WTC11 (cell line): ENCODE results near the gene TM2D1. TPM values are rescaled to one million over a fixed set of nuclear protein-coding genes. Genes with fewer than 3 reads are reported as not detected.

Source experiments
- ATAC-seq: fragments of 200-7000 bp; cut with Tn5 transposase; 2 replicates; pipeline ENCODE4 v1.10.0; 2021; ENCODE audit warnings: mild to moderate bottlenecking, moderate library complexity
- CTCF ChIA-PET: fragments of 300-600 bp; sonication (Branson Sonifier 250); formaldehyde crosslinking; loops from one replicate; lab custom pipeline; 2021; ENCODE audit warnings: antibody characterized with exemption; lab: Charles Lee
- POLR2A ChIA-PET: fragments of 350-600 bp; sonication (Branson Sonifier 250); formaldehyde crosslinking; loops from one replicate; lab custom pipeline; 2021; ENCODE audit warnings: antibody characterized with exemption; lab: Charles Lee
- DNase-seq: peaks from one replicate; pipeline ENCODE4 v3.0.0; 2021; ENCODE audit warnings: low spot score
- H3K27ac Mint-ChIP-seq: 2 replicates; pipeline ENCODE4 v1.8.0; 2021; ENCODE audit warnings: mixed read lengths
- H3K27me3 Mint-ChIP-seq: 2 replicates; pipeline ENCODE4 v1.8.0; 2021; ENCODE audit warnings: low read depth, mild to moderate bottlenecking, moderate library complexity, mixed read lengths
- H3K36me3 Mint-ChIP-seq: 2 replicates; pipeline ENCODE4 v1.8.0; 2021; ENCODE audit warnings: mixed read lengths
- H3K4me1 Mint-ChIP-seq: 2 replicates; pipeline ENCODE4 v1.8.0; 2022; ENCODE audit warnings: mixed read lengths
- H3K4me3 Mint-ChIP-seq: 2 replicates; pipeline ENCODE4 v1.8.0; 2021; ENCODE audit warnings: mild to moderate bottlenecking, moderate library complexity, mixed read lengths
- H3K9me3 Mint-ChIP-seq: 2 replicates; pipeline ENCODE4 v1.8.0; 2021; ENCODE audit warnings: mixed read lengths
- ATF1 ChIP-seq: sonication (generic); formaldehyde crosslinking; IDR thresholded peaks from 2 replicates; pipeline ENCODE4 v1.8.1; 2023; ENCODE audit warnings: mild to moderate bottlenecking, moderate library complexity, missing genetic modification reagents
- E2F5 ChIP-seq: sonication (generic); formaldehyde crosslinking; IDR thresholded peaks from 2 replicates; pipeline ENCODE4 v1.8.1; 2022; ENCODE audit warnings: mild to moderate bottlenecking, moderate library complexity, missing genetic modification reagents
- ESRRA ChIP-seq: sonication (generic); formaldehyde crosslinking; IDR thresholded peaks from 2 replicates; pipeline ENCODE4 v1.8.1; 2022; ENCODE audit warnings: mild to moderate bottlenecking, missing genetic modification reagents, borderline replicate concordance
- FOXJ3 ChIP-seq: sonication (generic); formaldehyde crosslinking; IDR thresholded peaks from 2 replicates; pipeline ENCODE4 v1.9.0; 2021; ENCODE audit warnings: missing genetic modification reagents, mild to moderate bottlenecking, borderline replicate concordance
- FOXK1 ChIP-seq: sonication (generic); formaldehyde crosslinking; IDR thresholded peaks from 2 replicates; pipeline ENCODE4 v1.8.0; 2022; ENCODE audit warnings: mild to moderate bottlenecking, moderate library complexity, missing genetic modification reagents
- GABPB1 ChIP-seq: sonication (generic); formaldehyde crosslinking; IDR thresholded peaks from 2 replicates; pipeline ENCODE4 v1.8.1; 2023; ENCODE audit warnings: mild to moderate bottlenecking, missing genetic modification reagents
- IRF2 ChIP-seq: sonication (generic); formaldehyde crosslinking; IDR thresholded peaks from 2 replicates; pipeline ENCODE4 v1.8.0; 2022; ENCODE audit warnings: low read depth, missing genetic modification reagents, borderline replicate concordance
- JAZF1 ChIP-seq: fragments of 250-450 bp; sonication (Bioruptor Pico); IDR thresholded peaks from 2 replicates; pipeline ENCODE4 v1.9.0; 2021; ENCODE audit warnings: moderate library complexity, mild to moderate bottlenecking, inconsistent platforms
- KAT7 ChIP-seq: sonication (generic); formaldehyde crosslinking; IDR thresholded peaks from 2 replicates; pipeline ENCODE4 v1.8.1; 2023; ENCODE audit warnings: missing genetic modification reagents, mild to moderate bottlenecking, borderline replicate concordance
- NFATC4 ChIP-seq: fragments of 250-450 bp; sonication (Bioruptor Pico); IDR thresholded peaks from 2 replicates; pipeline ENCODE4 v1.9.0; 2021; ENCODE audit warnings: mild to moderate bottlenecking
- NR3C1 ChIP-seq: sonication (generic); formaldehyde crosslinking; conservative IDR thresholded peaks from 2 replicates; pipeline ENCODE4 v1.8.1; 2023; ENCODE audit warnings: low read depth, mild to moderate bottlenecking, missing genetic modification reagents
- ZBTB21 ChIP-seq: sonication (generic); formaldehyde crosslinking; IDR thresholded peaks from 2 replicates; pipeline ENCODE4 v1.8.1; 2023; ENCODE audit warnings: mild to moderate bottlenecking, missing genetic modification reagents, borderline replicate concordance
- ZMAT4 ChIP-seq: fragments of 250-450 bp; sonication (Bioruptor Pico); IDR thresholded peaks from 2 replicates; pipeline ENCODE4 v1.9.0; 2021; ENCODE audit warnings: mild to moderate bottlenecking
- ZNF121 ChIP-seq: sonication (generic); formaldehyde crosslinking; IDR thresholded peaks from 2 replicates; pipeline ENCODE4 v1.8.0; 2023; ENCODE audit warnings: missing genetic modification reagents
- ZNF317 ChIP-seq: sonication (generic); formaldehyde crosslinking; IDR thresholded peaks from 2 replicates; pipeline ENCODE4 v1.8.1; 2023; ENCODE audit warnings: low read depth, mild to moderate bottlenecking, moderate library complexity, missing genetic modification reagents, borderline replicate concordance
- ZNF396 ChIP-seq: fragments of 250-450 bp; sonication (Bioruptor Pico); IDR thresholded peaks from 2 replicates; pipeline ENCODE4 v1.8.0; 2021; ENCODE audit warnings: mild to moderate bottlenecking, moderate library complexity, borderline replicate concordance
- total RNA-seq: library from RNA; stranded (reverse); gene quantifications from 3 replicates; pipeline ENCODE4 v1.2.3, GENCODE V29; 2021
- TF ChIP-seq, protein P1 (sequence below): fragments of 250-450 bp; sonication (Bioruptor Pico); IDR thresholded peaks from 2 replicates; pipeline ENCODE4 v1.8.0; 2021; ENCODE audit warnings: mild to moderate bottlenecking
- TF ChIP-seq, protein P2 (sequence below): sonication (generic); formaldehyde crosslinking; IDR thresholded peaks from 2 replicates; pipeline ENCODE4 v1.8.1; 2023; ENCODE audit warnings: mild to moderate bottlenecking, missing genetic modification reagents
- TF ChIP-seq, protein P3 (sequence below): fragments of 250-450 bp; sonication (Bioruptor Pico); IDR thresholded peaks from 2 replicates; pipeline ENCODE4 v1.9.0; 2021; ENCODE audit warnings: mild to moderate bottlenecking
- TF ChIP-seq, protein P4 (sequence below): sonication (generic); formaldehyde crosslinking; IDR thresholded peaks from 2 replicates; pipeline ENCODE4 v1.8.1; 2022; ENCODE audit warnings: low read depth, mild to moderate bottlenecking, moderate library complexity, missing genetic modification reagents, borderline replicate concordance

TM2D1 gene
- total RNA-seq, 1 experiment from 2014 or later = 21.6 TPM

GRCh38 chr1:61743716-61744580 lies 19.0 kb upstream of the TM2D1 start:
- DNase-seq (no peak), ATAC-seq (no peak)
- peaks cover 40% of the 10 kb centered on the region for H3K4me1 Mint-ChIP-seq
- no peak for TF ChIP-seq ATF1 (CRISPR knock-in tag)
- TF ChIP-seq, protein P1, sequence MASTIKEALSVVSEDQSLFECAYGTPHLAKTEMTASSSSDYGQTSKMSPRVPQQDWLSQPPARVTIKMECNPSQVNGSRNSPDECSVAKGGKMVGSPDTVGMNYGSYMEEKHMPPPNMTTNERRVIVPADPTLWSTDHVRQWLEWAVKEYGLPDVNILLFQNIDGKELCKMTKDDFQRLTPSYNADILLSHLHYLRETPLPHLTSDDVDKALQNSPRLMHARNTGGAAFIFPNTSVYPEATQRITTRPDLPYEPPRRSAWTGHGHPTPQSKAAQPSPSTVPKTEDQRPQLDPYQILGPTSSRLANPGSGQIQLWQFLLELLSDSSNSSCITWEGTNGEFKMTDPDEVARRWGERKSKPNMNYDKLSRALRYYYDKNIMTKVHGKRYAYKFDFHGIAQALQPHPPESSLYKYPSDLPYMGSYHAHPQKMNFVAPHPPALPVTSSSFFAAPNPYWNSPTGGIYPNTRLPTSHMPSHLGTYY = no peak
- no peak for TF ChIP-seq KAT7 (CRISPR knock-in tag)
- TF ChIP-seq ZNF396 = no peak
- no peak for TF ChIP-seq ESRRA (CRISPR knock-in tag)
- TF ChIP-seq ZNF121 = no peak
- TF ChIP-seq FOXK1 (CRISPR knock-in tag) = no peak
- TF ChIP-seq ZNF317 (CRISPR knock-in tag) = no peak
- TF ChIP-seq, protein P2, sequence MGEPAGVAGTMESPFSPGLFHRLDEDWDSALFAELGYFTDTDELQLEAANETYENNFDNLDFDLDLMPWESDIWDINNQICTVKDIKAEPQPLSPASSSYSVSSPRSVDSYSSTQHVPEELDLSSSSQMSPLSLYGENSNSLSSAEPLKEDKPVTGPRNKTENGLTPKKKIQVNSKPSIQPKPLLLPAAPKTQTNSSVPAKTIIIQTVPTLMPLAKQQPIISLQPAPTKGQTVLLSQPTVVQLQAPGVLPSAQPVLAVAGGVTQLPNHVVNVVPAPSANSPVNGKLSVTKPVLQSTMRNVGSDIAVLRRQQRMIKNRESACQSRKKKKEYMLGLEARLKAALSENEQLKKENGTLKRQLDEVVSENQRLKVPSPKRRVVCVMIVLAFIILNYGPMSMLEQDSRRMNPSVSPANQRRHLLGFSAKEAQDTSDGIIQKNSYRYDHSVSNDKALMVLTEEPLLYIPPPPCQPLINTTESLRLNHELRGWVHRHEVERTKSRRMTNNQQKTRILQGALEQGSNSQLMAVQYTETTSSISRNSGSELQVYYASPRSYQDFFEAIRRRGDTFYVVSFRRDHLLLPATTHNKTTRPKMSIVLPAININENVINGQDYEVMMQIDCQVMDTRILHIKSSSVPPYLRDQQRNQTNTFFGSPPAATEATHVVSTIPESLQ (CRISPR knock-in tag) = no peak
- TF ChIP-seq ZMAT4 (CRISPR knock-in tag) = no peak
- TF ChIP-seq FOXJ3 (CRISPR knock-in tag) = no peak
- no peak for TF ChIP-seq ZBTB21 (CRISPR knock-in tag)
- TF ChIP-seq GABPB1 (CRISPR knock-in tag) = no peak
- no peak for TF ChIP-seq JAZF1 (CRISPR knock-in tag)
- no peak for TF ChIP-seq NFATC4 (CRISPR knock-in tag)
- TF ChIP-seq, protein P3, sequence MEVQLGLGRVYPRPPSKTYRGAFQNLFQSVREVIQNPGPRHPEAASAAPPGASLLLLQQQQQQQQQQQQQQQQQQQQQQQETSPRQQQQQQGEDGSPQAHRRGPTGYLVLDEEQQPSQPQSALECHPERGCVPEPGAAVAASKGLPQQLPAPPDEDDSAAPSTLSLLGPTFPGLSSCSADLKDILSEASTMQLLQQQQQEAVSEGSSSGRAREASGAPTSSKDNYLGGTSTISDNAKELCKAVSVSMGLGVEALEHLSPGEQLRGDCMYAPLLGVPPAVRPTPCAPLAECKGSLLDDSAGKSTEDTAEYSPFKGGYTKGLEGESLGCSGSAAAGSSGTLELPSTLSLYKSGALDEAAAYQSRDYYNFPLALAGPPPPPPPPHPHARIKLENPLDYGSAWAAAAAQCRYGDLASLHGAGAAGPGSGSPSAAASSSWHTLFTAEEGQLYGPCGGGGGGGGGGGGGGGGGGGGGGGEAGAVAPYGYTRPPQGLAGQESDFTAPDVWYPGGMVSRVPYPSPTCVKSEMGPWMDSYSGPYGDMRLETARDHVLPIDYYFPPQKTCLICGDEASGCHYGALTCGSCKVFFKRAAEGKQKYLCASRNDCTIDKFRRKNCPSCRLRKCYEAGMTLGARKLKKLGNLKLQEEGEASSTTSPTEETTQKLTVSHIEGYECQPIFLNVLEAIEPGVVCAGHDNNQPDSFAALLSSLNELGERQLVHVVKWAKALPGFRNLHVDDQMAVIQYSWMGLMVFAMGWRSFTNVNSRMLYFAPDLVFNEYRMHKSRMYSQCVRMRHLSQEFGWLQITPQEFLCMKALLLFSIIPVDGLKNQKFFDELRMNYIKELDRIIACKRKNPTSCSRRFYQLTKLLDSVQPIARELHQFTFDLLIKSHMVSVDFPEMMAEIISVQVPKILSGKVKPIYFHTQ (CRISPR knock-in tag) = no peak
- TF ChIP-seq E2F5 (CRISPR knock-in tag) = no peak
- no peak for TF ChIP-seq IRF2 (CRISPR knock-in tag)
- TF ChIP-seq, protein P4, sequence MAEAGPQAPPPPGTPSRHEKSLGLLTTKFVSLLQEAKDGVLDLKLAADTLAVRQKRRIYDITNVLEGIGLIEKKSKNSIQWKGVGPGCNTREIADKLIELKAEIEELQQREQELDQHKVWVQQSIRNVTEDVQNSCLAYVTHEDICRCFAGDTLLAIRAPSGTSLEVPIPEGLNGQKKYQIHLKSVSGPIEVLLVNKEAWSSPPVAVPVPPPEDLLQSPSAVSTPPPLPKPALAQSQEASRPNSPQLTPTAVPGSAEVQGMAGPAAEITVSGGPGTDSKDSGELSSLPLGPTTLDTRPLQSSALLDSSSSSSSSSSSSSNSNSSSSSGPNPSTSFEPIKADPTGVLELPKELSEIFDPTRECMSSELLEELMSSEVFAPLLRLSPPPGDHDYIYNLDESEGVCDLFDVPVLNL (CRISPR knock-in tag) = no peak
- no peak for TF ChIP-seq NR3C1 (CRISPR knock-in tag)
- peak overlapping the region; percentile 61; the same call in 1 of the 2 replicates for H3K27ac Mint-ChIP-seq
- no peaks in the 10 kb centered on the region for H3K36me3 Mint-ChIP-seq
- ChIA-PET POLR2A (interaction anchor here (0.8 kb wide), 1 partner anchor 17 kb away, joined by 3 read pairs; no protein-coding TSS in a partner anchor), CTCF (no interaction called here)
- peak overlapping the region; percentile 77 for H3K4me3 Mint-ChIP-seq
- no peaks in the 10 kb centered on the region for H3K9me3 Mint-ChIP-seq
- H3K27me3 Mint-ChIP-seq = no peaks in the 10 kb centered on the region
